Measurements from ENCODE around the gene IGFBPL1.
"Not testable (repeated sequence)": the region's sequence is repeated elsewhere in the genome, so short reads cannot be mapped to it uniquely, and the experiment has no call there.

IGFBPL1 gene

DNA sequence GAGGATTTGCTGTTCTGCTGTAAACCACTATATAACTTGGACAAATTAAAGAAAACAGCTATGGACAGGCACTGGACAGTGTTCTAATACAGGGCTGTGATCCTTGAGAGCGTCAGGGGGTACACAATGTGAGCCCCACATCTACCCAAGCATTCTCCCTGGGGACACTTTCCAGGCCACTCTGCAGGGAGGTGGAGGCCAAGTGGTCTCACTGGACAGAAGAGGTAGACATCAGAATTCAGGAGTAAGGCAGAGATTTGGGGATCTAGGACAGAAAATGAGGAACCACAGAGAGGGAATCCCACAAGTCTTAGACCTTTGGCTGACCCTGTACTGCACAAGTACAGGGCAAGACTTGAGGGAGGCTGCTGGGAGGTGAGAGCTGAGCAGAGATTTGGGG lies 3.8 kb upstream of the IGFBPL1 start:
- DNase-seq, result no peak

DNA sequence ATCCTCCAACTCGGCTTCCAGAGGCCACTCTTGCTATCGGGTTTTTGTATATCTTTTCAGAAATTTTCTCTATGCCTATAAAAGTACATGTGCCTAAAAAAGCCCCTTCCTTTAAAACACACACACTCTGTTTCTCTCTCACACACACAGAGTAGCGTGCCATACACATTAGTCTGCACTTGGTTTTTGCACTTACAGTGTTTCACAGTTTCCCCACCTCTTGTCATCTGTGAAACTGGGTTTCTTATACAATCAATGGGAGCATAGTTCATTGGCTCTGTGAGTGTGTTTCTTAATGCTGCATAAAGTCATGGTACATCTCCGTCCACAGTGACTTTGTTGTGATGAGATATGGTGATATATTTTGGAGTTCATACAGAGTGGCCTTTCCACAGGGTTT lies 664 bp upstream of the IGFBPL1 start:
- DNase-seq, result no peak

DNA sequence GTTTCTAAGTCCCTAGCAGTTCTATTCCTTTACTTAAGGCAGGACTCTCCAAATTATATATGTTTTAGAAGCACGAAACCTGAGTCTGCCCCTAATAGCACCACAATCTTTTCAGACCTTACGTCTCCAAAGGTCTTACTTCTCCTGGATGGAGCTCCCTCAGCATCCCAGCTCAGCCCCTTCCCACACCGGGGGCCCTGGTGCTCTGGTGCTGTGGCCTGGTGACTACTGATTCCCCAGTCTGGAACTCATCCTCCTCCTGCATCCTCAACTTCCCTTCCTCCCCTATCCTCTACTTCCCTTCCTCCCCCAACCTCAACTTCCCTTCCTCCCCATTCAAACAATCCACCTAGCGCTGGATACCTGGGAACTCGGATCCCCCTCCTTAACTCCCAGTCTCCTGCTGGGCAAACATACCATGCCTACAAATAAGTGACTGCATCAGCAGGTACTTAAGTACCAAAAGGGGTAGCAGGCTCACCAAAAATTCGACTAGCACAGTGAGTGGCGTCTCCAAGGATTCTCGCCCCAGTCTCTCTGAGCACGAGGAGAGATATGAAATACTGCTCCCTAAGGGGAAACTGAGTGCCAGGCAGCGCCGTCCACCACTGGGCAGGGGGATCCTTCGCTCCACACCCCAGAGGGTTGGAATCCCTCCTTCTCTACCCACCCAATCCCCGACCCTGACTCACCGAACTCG lies 831 bp downstream of the IGFBPL1 start:
- no peak for DNase-seq

DNA sequence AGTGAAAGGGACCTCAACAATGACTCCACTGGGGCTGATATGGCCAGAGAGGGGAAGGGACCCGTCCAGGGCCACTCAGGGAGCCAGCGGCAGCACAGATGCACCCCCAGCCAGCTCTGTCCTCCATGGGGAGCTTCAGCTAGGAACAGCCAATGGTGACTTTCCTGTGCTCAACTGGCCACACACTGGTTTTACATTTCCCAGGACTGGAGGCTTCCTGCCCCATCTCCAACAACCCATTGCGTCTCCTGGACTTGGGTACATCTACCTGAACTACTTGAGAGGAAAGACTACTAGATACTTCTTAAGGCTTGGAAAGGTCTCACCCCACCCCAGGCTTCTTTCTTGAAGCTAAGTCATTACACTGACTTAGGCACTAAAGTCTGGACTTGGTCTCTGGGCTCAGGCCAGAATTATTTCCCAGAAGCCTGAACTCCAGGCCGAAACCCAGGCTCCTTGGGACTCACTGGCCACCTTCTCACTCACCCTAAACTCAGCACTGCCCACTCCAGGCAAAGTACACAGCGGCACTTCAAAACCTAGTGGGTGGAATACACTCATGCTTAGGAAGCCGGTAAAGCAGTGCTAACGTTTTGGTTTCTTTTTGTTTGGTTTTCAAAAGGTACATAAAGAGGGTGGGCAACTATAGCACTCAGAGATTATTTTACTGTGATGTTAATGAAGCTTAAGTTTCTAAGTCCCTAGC lies 1.5 kb downstream of the IGFBPL1 start:
- DNase-seq, result no peak

DNA sequence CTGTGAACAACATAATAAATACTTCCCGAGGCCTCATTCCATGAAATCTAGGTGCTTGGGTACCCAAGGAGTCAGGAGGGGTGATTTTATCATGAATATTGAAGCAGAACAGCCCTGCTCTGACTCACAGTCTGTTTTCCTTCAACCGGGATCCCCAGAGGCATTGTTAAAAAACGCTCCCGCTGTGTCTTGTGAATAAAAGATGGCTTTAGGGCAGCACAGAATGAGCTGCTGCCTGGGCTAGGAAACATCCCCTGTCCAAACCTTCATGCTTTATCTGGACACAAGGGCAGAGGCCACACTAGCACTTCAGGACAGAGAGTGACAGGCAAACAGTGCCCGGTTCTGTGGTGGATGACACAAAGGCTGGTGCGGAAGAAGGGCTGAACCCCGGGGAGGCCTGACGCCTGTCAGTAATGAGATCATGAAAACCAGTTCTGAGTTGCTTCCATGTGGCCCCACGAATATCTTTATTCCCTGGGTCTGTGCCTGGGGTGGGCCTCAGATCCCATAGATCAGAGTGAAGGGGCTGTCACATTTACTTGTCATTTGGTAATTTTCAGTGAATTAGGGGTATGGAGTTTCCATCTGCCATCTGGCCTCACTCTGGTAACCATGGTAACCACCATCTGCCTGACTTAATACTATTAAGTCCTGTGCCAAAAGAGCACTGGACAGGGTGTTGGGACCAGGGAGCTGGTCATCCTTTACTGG lies 2.6 kb downstream of the IGFBPL1 start:
- no peak for DNase-seq

DNA sequence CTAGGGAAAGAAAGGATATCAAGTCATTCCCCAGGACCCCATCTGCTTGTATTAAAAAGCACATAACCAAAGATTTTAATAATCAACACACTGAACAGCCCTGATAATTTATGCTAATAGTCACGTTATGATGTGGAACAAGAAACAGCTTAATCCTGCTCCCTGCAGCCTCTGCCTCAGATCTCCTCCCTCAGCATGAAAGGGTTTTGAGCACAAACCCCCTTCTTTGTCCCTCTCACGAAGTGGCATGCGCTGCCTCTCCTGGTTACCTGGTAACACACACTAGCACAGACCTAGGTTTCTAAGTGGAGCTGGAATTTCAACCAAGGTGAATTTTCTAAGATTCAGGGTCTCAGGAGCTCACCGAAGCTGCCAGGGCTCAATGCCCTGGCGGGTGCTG lies 5.1 kb downstream of the IGFBPL1 start:
- DNase-seq, result no peak

DNA sequence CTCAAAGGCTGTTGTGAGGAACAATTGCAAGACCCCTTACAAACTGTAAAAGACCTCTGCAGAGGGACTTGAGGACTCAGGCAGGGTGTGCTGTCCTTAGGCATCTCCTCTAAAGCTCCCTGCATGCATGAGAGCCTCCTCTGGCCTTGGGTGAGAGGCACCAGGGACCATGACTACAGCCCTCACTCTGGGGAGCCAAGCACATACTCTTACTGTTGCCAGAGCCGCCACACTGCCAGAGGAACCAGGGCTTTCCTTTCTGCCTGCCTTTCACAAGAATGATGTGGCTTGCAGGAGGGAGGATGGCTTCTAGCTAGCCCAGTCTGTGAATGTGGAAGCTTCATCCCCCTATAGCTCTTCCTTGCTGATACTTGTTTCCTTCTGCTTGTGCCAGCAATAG lies 5.9 kb downstream of the IGFBPL1 start:
- no peak for DNase-seq

DNA sequence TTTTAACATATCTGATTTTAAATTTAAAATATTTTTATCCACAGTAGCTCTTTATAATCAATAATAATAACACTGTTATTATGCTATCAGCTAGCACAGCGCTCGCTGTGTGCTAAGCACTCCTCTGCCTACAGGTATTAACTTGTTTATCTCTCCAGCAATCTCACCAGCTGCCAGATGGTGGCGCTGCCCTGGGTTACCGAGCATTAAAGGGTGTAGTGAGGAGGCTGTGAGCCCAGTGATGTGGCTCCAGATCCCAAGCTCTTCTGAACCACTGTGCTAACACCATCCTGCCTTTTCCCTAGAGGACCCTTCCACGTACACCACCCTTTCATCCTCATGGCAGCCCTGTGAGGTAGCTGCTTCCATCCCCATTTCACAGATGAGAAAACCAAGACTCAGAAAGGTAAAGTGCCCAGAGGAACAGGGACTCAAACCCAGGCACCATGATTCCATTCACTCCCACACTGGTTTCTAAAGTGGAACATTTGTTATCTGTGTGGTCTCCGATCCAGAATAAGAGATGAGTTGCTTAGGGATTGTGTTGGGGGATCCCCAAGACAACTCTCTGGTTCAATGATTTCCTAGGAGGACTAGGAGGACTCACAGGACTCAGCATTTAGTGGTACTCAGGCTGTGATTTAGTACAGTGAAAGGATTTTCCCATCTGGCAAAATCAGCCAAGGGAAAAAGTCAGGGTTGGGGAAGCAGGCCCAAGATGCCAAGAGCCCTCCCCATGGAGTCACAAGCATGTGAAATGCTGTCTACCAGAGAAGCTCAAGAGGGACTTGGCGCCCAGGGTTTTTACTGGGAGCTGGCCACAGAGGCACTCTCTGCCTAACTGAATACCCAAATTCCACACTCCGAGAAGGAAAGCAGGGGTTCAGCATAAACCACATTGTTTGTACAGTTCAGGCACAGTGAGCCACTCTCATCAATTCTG lies 7.0 kb downstream of the IGFBPL1 start:
- no peak for DNase-seq

DNA sequence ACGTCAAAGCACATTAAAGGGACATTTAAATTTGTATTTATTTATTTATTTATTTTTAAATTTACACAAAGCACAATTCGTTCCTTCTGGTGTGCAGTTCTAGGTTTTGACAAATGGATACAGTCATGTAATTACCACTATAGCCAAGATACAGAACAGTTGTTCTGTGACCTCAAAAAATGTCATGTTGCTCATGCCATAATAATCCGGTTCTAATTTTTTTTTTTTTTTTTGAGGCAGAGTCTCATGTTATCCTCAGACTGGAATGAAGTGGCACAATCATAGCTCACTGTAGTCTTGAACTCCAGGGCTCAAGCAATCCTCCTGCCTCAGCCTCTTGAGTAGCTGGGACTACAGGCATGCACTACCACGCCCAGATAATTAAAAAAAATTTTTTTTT lies 7.8 kb downstream of the IGFBPL1 start:
- DNase-seq, result no peak

DNA sequence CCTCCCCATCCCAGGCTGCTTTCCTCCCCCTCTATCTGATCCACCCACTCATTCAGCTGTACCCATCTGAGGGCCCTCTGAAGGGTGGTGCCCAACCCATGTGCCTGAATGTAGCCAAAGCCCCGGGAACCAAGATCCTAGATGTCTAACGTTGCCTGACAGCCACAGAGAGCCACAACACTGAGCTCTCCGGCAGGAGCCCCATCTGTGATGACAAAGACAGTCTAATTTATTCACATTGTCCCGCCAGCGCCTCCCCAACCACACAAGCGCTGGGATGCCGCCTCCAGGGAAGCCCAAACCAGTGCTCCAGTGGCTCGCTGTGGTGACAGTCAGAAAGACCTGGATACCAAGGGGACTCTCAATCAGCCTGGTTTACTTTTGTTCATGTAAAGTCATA lies 8.4 kb downstream of the IGFBPL1 start:
- no peak for DNase-seq

DNA sequence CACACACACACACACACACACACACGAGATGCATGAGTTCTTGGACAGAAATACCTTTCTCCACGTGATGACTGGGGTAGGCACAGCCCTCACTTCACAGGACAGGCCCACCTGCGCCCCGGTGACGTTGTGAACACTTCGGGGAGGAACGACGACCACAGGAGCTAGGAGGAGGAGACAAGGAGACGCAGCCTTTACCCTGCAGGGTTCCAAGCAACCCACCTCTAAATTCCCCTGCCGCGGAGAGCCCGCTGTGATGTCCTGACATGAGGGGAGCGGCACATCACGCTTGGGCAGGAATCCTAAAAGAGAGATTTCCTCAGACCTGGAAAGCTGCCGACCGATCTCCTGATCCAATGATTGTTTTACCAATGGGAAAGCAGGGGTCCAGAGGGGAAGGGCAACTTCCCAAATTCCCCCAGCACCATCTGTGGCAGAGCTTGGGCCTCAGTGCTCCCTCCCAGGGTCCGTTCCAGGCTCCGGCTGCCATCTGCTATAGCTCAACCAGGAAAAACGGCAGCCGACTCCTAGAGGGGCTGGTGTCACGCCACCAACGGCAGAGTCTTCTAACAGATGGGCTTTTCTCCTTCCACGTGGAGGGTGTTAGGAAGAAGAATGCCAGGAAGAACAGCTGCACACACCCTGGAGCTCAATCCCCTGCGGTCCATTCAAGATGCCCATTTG lies 10.1 kb downstream of the IGFBPL1 start:
- DNase-seq, result no peak

DNA sequence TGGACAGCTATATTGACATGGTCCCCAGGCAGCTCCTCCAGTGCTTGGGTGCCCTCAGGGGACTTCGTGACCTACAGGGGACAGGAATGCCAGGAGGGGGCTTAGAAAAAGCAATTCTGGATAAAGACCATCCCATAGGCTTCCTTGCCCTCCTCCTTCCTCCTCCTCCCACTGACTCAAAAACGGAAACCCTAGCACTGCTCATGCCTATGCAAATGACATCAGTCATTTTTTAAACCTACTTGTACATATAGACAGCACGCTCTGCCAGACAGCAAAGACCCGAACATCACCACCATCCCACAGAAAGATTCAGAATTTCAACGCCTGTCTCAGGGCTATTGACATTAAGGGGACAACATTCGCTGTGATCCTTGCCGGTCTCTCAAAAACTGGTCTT lies 11.0 kb downstream of the IGFBPL1 start:
- no peak for DNase-seq

DNA sequence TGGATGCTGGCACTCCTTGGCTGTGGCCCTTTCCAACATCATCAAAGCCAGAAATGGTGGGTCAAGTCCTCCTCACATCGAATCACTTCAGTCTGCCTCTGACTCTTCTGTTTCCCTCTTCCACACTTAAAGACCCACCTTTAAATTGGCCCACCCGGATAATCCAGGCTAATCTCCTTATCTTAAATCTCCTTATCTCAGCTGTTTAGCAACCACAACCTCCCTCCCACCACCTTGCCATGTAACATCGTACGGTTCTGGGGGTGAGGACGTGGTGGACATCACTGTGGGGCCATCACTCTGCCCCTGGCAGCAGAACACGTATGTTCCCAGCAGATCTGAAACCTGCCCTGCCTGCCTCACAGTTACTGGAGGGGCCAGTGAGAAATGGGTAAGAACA lies 11.5 kb downstream of the IGFBPL1 start:
- no peak for DNase-seq

DNA sequence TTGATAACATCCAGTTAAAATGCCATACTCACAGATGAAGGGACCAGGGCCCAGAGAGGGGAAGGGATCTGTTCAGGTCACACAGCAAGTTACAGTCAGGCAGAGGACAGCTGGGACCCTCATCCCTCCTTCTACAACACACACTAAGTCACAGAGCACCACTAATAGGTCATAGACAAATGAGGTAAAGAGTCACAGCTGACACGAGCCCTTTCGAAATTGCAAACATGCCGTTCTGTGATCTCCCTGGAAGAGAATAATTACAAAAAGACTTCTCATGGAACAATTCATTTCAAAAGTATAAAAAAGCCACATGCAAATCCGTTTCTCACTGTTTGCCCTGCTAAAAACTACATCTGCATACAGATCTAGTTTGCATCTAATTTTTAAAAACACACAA lies 15.5 kb downstream of the IGFBPL1 start:
- no peak for DNase-seq

DNA sequence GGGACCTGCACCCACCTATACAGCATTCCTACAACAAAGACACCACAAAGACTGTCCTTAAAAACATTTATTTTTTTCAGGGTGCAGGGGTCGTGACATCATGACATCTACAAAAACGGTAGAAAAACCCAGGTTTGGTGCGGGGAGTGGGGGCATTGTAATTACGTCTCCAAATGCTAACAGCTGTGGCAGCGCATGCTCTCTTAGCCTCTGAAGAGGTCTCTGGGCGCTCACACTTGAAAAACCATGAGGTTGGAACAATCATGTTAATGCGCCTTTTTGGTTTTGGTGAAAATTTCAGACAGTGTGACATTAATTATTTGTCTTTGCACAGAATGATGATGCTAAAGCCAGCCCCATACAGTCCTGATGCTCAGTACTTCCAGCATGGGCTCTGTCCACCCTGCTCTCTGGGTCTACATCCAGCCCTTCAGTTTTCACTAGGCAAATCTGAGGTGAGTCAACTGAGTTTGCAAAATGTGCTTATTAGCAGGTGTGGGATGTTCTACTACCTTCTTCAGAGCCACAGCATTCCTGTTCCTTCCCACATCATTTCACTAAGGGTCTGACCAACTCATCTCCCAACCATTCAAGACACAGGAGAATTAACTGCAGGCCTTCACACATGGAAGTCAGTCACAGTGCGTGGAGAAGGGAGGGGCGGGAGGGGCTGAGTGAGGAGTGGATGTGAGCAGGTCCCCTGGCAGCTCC lies 17.6 kb downstream of the IGFBPL1 start:
- DNase-seq, result no peak

DNA sequence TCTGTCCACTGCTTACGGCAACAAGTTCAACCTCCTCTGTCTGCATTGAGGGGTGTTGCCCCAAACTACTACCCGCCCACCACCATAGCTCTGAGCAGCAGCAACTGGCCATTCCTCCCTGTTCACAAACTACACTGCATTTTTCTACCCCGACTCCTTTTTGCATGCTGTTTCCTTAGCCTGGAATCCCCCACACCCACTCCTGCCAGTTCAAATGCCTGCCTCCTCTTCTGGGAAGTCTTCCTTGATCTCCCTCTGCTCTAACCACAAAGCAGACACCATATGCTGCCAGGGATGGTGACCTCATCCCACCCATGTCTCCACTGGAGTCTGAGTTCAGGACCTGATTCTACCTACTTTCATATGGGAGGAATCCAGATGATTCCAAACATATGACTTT lies 18.5 kb downstream of the IGFBPL1 start:
- DNase-seq, result no peak

DNA sequence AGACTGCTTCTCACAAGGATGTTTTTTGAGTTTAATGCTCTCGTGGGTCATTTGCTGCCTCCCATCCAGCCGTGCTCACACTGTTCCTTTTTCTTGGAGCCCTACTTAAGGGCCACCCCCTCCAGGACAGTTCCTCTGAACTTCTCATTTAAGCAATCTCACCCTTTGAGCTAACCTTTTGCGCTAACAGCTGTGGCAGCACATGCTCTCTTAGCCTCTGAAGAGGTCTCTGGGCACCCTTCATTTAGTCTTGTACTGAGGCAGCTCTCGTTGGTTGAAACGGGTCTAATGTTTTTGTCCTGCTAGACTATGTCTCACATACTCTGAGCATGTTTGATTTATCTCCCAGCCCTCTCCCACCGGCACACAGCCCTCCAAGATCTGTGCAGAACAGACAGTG lies 19.9 kb downstream of the IGFBPL1 start:
- DNase-seq, result no peak

DNA sequence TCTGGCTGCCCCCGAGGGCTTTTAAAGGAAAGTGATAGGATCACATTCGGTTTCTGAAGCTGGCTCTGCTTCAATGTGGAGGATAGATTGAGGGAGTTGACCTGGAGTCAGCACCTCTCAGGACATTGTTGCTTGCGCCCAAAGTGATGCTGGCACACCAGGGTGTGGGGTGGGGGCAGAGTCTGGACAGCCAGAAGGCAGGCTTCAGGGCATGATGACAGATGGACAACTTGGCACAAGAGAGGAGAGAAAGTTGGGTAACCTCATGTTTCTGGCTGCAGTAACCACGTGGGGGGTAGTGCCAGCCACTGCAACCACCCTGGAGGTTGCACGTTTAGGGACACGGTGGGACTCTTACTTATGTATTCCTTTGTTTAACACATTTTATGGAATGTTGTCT lies 22.3 kb downstream of the IGFBPL1 start:
- DNase-seq, result no peak

DNA sequence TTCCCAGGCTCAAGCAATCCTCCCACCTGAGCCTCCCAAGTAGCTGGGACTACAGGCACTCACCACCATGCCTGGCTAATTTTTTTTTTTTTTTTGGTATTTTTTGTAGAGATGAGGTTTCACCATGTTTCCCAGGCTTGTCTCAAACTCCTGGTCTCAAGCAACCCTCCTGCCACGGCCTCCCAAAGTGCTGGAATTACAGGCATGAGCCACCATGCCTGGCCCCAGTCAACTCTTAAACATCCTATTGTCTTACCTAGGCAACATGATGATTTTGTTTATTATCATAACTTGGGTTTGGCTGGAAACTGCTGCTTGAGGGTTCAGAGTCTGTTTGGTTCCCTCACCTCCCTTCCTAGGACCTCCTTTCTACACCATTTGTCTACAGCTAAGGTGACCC lies 25.1 kb downstream of the IGFBPL1 start:
- DNase-seq, result not testable (repeated sequence)

DNA sequence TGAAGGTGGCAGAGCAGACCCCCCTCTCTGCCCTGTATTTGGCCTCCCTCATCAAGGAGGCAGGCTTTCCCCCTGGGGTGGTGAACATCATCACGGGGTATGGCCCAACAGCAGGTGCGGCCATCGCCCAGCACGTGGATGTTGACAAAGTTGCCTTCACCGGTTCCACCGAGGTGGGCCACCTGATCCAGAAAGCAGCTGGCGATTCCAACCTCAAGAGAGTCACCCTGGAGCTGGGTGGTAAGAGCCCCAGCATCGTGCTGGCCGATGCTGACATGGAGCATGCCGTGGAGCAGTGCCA lies 27.9 kb downstream of the IGFBPL1 start:
- no peak for DNase-seq

DNA sequence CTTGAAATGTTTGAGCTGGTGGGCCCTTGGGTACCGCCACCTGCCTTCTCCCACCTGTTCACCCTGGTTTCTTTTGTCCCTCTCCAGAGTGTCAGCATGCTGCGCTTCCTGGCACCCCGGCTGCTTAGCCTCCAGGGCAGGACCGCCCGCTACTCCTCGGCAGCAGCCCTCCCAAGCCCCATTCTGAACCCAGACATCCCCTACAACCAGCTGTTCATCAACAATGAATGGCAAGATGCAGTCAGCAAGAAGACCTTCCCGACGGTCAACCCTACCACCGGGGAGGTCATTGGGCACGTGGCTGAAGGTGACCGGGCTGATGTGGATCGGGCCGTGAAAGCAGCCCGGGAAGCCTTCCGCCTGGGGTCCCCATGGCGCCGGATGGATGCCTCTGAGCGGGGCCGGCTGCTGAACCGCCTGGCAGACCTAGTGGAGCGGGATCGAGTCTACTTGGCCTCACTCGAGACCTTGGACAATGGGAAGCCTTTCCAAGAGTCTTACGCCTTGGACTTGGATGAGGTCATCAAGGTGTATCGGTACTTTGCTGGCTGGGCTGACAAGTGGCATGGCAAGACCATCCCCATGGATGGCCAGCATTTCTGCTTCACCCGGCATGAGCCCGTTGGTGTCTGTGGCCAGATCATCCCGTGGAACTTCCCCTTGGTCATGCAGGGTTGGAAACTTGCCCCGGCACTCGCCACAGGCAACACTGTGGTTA lies 28.4 kb downstream of the IGFBPL1 start:
- DNase-seq, result no peak

Measured in left hindlimb (tissue), 1 donor.